PC-9 (cell line): ENCODE data around the gene IZUMO1.

Experiments
- CTCF ChIP-seq: fragments of 200-600 bp; sonication (generic); conservative IDR thresholded peaks from 2 replicates; pipeline ENCODE4 v1.6.1; 2017; ENCODE audit warnings: mixed run types, antibody characterized with exemption, mild to moderate bottlenecking, moderate library complexity
- EZH2 ChIP-seq: fragments of 200-600 bp; sonication (generic); IDR thresholded peaks from 2 replicates; pipeline ENCODE4 v1.8.0; 2017; ENCODE audit warnings: antibody characterized with exemption, low read depth

GRCh38 chr19:48720251-48720612, 26.5 kb downstream of the IZUMO1 start:
- TF ChIP-seq CTCF: no peak
- no peak for TF ChIP-seq EZH2
